Measurements from ENCODE around the gene MGRN1. TPM values are rescaled to one million over a fixed set of nuclear protein-coding genes. Genes with fewer than 3 reads are reported as not detected.
A peak's percentile ranks its signal among the peaks of the same experiment; 100 is the strongest.

The MGRN1 gene
- total RNA-seq, 1 donor from 2014 or later = 45.3 TPM

DNA sequence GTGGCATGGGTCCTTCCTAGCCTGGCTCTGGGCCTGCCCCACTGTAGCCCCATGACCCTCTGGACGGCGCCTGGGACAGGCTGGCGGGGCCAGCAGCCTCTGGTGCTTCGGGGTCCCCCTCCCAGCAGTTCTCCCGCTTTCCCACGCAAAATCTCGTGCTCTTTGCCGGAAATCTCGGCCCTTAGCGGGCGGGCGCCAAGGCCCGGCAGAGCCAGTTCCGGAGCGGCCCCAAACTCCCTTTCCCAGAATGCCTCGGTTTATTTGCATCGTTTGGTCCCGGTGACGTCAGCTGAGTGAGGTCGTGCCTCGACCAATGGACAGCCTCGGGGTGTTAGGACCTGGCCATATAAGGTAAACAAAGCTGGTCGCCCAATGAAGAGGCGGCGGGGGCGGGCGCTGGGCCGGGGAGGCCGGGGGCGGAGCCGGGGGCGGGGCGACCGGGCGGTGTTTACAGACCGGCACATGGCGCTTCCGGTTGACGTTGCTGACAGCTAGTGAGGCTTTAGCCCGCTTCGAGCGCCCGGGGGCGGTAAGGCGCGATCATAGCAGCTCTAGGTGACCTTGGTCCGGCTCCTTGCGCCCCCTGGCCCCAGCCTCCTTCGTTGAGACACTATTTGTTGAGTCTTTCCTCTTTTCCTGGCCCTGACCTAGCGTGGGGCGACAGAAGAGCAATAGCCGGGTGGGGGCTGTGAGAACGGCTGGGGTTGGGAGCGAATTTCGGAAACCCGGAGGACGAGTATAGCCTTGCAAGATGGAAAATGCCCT is 8.4 kb upstream of the MGRN1 start:
- DNase-seq (ENCODE audit: low spot score) = peak; percentile 100
- intact Hi-C loops (cut with DNase I) = no loop called here

DNA sequence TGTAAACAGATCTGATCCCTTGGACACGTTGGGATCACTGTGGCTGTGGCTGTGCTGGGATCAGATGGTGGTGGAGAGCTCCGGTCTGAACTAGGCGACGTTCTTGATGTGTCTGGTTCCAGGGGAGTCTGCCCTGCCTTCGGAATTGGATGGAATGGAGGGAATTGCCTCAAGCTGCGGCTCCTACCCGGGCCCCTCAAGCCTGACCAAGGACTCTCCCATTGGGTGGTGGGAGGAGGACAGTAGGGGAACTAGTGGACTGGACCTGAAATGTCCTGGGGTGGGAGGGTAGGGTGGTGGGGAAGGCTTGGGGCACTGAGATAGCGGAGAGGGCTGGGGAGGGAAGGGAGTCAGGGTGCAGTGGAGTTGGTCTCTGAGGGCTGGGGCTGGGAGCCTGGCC is 6.7 kb upstream of the MGRN1 start:
- intact Hi-C loops (cut with DNase I) = no loop called here
- no peak for DNase-seq (ENCODE audit: low spot score)

DNA sequence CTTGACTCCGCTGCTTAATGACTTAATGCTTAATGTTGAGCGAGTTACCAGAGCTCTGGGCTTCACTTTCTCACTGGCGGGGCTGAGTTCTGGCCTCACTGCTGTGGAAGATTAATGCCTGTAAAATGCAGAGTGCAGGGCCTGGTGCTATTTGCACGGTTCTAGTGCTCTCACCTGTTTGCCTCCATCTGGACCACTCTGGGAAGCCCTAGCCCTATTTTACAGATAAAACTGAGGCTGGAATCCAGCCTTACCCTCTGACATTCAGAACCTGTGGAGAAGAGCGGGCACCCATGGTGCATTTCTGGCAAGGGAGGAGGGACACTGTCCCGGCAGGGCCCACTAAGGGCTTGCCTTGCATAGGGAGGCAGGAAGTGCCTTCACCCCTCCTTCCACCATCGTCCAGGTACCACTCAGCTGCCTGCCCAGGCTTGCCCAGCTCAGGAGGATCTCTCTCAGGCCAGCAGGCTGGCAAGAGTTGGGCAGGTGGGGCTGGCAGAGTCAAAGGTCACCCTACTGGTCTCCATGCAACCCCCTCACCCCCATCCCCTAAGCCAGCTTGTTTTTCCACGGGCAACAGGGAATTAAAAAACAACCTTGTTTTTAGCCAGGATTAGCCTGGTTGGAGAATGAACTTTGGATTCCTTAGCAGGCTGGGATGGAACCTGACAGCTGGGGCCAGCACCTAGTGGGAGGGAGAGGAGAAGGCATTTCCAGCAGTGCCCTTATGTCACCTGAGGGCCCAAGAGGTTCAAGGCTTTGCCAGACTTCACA is 5.8 kb upstream of the MGRN1 start:
- no peak for DNase-seq (ENCODE audit: low spot score)
- intact Hi-C loops (cut with DNase I) = no loop called here

DNA sequence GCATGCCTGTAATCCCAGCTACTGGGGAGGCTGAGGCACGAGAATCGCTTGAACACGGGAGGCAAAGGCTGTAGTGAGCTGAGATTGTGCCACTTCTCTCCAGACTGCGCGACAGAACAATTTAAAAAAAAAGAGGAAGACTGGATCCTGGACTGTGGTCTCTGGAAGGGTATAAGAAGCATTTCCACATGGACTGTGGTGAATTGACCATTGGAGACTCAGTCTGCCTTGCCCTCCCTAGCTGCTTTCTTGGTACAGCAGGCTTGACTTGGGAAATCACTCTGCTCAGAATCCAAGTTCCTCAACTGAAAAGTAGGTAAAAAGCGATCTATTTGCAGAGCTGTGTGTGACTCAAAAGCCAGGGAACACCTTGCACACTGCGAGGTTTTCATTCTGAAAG is 1.0 kb upstream of the MGRN1 start:
- DNase-seq (ENCODE audit: low spot score) = no peak
- intact Hi-C loops (cut with DNase I) = loop anchor here (10.0 kb wide), 2 partner anchors 221 to 331 kb away; partner anchors contain the start of genes GLYR1, SEC14L5 and UBN1

DNA sequence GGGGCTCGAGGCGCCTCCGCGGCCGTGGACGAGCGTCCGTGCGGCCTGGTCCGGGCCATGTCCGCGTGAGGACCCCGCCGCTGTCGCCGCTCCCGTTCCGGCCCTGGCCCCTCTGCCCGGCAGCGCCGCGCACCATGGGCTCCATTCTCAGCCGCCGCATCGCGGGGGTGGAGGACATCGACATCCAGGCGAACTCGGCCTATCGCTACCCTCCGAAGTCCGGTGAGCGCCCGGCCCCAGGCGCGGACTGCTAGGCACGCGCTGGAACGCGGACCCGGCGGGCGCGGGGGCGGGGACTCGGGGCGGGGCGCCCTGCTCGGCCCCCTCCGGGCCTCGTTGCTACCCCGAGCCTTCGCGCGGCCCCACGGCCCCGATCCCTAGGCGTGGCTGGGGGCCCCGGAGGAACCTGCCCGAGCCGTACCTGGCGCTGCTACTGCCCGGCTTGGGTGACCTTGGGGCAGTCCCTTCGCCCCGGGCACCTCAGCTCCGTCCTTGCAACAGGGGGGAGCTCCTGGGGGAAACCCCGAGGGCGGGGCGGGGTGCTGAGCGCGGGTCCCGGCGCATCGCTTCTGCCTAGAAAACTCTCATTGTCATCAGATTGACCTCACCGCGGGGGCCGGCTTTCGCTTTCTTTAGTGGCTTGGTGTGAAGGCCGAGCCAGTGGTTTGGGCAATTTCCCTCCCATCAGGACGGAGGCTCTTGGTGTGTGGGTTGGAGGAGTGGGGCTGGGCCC is 367 bp downstream of the MGRN1 start:
- intact Hi-C loops (cut with DNase I) = loop anchor here (10.0 kb wide), 2 partner anchors 220 to 330 kb away; partner anchors contain the start of genes GLYR1, SEC14L5 and UBN1
- DNase-seq (ENCODE audit: low spot score) = peak; percentile 87

DNA sequence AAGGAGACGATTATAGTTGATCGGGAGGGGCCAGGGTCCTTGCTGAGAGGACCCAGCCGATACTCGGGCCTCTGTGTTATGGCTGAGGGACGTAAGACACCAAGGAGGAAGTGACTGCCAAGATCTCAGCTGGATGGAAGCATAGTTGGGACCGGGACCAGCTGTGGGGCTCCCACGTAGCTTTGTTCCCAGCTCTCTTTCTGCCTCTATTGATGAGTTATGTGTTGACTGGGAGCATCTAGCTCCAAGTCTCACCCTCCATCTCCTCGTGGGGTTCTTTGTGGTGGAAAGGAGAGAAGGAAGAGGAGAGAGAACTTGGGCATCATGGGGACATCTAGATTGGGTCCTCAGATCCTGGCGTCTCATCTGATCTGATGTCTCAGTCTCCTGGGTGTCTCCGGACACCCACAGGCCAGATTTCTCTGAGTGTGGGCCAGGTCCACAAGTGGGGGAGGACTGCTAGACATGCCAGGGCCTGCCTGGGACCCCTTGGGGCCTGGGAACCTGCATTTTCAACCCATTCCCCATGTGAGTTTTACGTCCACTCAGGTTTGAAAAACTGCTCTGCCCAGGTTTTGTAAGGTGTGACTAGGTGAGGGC is 1.0 kb downstream of the MGRN1 start:
- intact Hi-C loops (cut with DNase I) = loop anchor here (10.0 kb wide), 2 partner anchors 219 to 329 kb away; partner anchors contain the start of genes GLYR1, SEC14L5 and UBN1
- no peak for DNase-seq (ENCODE audit: low spot score)

DNA sequence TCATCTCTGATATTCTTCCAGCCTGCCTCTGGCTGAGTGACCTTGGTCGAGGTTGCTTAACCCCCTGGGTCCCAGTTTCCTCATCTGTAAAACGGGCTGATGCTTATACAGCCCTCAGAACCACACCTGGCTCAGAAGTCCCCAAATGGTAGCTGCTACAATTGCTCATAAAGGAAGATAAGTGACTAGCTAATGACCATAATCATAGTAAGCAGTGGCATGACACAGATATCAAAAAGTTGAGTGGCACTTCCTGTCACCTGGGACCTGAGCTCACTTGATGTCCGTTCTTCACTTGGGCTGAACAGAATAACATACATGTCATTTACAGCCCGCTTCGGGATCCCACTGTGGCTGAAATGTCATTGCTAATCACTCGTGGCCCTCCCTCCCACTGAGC is 1.8 kb downstream of the MGRN1 start:
- intact Hi-C loops (cut with DNase I) = loop anchor here (10.0 kb wide), 2 partner anchors 218 to 328 kb away; partner anchors contain the start of genes GLYR1, SEC14L5 and UBN1
- no peak for DNase-seq (ENCODE audit: low spot score)

DNA sequence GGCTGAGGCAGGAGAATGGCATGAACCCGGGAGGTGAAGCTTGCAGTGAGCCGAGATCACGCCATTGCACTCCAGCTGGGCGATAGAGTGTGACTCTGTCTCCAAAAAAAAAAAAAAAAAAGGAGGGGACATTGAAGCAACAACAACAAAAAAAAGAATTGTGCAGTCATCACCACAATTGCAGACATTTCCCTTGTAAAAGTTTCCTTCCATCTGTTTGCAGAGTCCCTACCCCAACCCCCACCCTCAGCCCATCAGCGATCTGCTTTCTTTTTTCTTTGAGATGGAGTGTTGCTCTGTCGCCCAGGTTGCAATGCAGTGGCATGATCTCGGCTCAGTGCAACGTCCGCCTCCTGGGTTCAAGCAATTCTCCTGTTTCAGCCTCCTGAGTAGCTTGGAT is 3.7 kb downstream of the MGRN1 start:
- DNase-seq (ENCODE audit: low spot score) = no peak
- intact Hi-C loops (cut with DNase I) = loop anchor here (10.0 kb wide), 2 partner anchors 217 to 327 kb away; partner anchors contain the start of genes GLYR1, SEC14L5 and UBN1

DNA sequence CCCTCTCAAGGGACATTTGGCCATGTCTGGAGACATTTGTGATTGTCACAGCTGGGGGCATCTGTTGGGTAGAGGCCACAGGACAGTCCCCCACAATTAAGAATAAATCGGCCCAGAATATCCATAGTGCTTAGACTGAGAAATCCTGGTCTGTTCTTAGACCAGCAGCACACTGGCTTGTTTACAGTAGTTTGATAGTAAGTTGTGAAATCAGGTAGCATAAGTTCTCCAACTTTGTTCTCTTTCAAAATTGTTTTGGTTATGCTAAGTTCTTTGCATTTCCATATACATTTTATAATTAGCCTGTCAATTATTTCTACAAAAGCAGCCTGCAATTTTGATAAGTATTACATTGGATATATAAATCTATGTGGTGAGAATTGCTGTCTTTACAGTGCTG is 6.8 kb downstream of the MGRN1 start:
- intact Hi-C loops (cut with DNase I) = no loop called here
- DNase-seq (ENCODE audit: low spot score) = no peak

DNA sequence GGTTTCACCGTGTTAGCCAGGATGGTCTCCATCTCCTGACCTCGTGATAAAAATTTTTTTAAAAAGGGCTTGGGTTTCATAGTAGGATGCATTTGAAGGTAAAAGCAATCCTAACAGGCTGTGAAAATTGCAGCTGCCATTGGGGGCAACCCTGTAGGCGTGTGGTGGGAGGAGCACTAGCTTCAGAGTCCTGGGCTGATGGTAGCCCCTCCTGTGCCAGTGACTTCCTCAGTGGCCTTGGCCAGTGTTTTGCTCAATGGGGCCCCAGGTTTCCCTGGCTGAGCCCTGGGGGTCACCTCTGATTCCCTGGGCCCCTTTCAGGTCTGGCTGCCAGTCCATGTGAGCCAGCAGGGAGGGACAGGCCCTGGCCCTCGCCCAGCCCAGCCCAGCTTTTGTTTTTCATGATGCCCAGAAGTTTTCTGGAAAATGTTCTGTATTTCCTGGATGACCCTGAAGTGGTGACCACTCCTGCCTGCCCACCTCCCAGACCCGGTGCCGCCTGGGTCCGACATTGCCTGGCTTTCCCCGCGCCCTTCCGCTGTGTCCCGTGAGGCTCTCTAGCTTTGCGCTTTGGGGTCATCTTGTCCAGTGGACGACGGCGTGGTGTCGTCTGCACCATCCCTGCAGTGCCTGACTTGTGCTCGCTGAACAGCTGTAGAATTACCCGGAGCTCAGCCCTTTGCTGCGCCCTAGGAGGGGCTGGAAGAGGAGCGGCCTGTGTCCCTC is 9.4 kb downstream of the MGRN1 start:
- DNase-seq (ENCODE audit: low spot score) = no peak
- intact Hi-C loops (cut with DNase I) = no loop called here

DNA sequence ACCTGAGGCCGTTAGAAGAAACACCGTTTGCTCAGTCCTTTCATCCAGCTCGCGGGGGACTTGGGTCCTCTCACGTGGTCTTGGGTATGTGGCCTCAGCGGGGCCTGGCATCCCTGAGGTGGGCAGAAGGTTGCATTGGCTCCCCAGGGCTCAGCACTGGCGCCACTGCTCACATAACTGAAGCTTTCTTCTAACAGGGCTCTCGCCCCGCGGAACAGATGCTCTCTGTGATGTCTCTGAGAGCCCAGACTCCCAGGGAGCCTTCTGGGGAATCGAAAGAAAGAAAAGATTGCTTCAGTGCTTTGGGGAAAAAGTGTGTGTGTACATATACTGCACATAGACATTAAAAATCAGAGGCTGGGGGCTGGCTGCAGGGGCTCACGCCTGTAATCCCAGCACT is 10.1 kb downstream of the MGRN1 start:
- no peak for DNase-seq (ENCODE audit: low spot score)
- intact Hi-C loops (cut with DNase I) = no loop called here

DNA sequence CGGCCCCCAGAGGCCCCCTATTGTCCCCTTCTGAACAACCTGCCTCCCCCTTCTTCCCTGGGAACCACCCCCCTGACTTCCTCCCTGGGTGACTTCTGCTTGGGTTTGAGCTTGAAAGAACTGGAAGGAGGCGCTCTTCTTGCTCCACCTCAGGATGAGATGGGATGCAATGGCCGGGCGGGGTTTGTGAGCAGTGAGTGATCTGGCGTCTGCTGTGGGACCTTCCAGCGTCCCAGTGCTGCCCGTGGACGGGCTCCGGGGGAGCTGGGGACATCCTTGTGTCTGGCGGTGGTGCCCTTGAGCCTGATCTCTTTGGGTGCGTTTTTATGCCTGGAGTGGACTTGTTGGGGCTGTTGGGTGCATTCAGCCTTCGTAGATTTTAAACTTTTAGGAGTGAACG is 11.6 kb downstream of the MGRN1 start:
- intact Hi-C loops (cut with DNase I) = no loop called here
- no peak for DNase-seq (ENCODE audit: low spot score)

DNA sequence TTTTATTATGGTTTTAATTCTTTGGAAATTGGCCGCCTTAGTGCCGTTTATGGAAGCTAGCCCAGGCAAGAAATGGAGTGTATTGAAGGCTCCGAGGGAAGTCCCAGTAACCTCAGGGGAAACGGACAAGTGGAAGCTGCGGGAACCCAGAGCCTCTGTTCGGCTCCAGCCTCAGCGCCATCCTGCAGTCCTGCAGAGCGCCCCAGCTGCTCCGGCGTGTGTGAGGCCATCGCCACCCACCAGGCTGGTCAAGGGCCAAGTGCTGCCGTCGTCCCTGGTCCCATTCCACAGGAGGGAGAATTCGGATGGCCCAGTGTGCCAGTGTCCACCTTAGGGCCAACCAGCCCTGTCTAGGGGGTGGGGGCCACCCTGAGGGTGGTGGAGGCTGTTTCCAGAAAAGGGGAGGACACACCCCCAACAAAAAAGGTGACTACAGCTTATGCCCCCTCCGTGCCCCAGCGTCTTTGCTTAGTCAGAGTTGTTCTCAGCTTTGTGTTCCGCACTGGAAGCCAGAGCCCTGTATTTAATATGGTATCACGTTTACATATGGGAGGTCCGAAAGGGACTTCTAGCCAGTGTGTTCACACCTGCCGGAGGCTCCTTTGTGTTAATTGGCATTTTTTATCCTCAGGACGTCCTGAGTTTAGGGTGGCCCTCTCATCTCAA is 13.0 kb downstream of the MGRN1 start:
- intact Hi-C loops (cut with DNase I) = no loop called here
- no peak for DNase-seq (ENCODE audit: low spot score)

DNA sequence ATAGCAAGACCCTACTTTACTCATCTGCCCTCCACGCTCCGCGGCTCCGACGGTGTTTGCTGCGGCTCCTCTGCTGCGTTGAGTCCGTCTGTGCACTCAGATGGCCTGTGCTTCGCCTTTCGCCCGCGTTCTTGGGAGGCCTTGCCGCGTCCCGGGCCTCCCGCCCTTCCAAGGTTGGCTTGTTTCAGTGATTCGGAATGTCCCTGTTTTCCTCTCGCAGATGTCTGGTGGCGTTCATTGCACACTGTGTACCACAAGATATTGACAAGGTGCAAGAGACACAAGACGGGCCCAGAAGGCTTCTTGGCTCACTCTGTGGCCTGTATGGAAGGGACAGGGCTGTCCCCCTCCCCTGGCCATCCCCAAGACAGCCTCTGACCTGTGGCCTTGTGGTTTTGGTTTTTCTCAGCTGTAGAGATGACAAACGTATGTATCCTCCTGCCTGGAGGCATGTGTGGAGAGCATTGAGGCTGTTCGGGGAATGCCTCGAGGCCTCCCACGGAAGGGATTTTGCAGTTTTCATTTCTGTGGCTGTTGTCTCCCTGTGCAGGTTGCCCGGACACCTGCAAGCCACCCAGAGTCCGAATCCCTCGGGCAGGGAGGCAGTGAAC is 15.4 kb downstream of the MGRN1 start:
- DNase-seq (ENCODE audit: low spot score) = no peak
- intact Hi-C loops (cut with DNase I) = no loop called here

DNA sequence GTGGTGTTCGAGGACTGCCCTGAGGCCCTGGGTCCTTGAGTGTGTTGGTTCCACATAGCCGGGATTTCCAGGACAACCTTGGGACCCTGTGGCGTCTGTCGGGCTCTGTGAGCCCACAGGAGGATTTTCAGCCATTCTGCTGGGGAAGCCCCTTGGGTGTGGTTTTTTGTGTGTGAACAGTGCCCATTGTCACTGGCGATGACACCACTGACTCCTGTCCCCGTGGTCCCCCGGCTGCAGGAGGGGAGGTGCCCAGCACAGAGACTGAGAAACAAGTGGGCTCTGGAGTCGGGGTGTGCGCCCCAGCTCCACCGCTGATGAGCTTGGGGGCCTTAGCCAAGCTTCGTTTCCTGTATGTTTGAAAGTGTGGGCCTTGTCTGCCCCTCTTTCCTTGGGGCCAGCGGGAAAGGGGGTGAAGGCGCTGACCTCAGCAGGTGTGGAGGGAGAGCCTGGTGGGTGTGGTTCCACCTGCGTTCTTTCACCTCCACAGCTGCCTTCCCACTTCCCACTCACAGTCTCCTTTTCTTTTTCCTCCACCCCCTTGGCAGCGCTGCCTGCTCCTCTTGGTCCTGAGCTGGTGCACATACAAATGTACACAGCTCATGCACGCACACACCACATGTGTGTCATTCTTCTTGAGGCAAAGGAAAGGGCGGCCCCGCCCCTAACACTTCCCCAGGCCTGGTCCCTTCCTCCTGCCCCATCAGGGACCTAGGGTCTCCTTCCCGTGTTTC is 16.1 kb downstream of the MGRN1 start:
- DNase-seq (ENCODE audit: low spot score) = no peak
- intact Hi-C loops (cut with DNase I) = no loop called here

DNA sequence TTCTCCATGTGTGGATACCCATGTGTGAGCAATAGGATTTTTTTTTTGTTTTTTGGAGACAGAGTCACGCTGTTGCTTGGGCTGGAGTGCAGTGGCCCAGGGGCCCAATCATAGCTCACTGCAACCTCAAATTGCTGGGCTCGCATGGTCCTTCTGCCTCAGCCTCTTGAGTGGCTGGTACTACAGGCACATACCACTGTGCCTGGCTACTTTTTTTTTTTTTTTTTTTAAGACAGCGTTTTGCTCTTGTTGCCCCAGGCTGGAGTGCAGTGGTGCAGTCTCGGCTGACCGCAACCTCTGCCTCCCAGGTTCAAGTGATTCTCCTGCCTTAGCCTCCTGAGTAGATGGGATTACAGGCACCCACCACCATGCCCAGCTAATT is 16.7 kb downstream of the MGRN1 start:
- intact Hi-C loops (cut with DNase I) = no loop called here
- no peak for DNase-seq (ENCODE audit: low spot score)

DNA sequence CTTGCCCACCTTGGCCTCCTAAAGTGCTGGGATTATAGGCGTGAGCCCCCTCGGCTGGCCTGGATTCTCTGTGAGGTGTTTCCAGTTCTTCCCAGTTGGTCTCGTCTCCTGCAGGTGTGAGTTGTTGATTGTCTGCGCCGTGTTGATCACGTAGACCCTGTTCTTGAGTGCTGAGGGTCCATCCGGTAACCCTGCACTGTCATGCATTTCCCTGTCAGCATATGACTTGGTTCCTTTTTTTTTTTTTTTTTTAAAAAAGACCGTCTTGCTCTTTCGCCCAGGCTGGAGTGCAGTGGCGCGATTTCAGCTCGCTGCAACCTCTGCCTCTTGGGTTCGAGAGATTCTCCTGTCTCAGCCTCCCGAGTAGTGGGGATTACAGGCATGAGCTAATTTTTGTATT is 17.3 kb downstream of the MGRN1 start:
- intact Hi-C loops (cut with DNase I) = no loop called here
- no peak for DNase-seq (ENCODE audit: low spot score)

Data from cardiac septum (tissue), 1 donor.